HG03159 (cell line): Measurements from ENCODE around the gene ZNF839.

Source experiments
- ATAC-seq: cut with Tn5 transposase; IDR thresholded peaks from one replicate; pipeline ENCODE4 v1.9.1; 2021; ENCODE audit warnings: mild to moderate bottlenecking, moderate library complexity; ENCODE audit not compliant: unreplicated experiment

ZNF839 gene

GRCh38 chr14:102374264-102374663, 54.7 kb downstream of the ZNF839 start:
- ATAC-seq, result no peak

DNA sequence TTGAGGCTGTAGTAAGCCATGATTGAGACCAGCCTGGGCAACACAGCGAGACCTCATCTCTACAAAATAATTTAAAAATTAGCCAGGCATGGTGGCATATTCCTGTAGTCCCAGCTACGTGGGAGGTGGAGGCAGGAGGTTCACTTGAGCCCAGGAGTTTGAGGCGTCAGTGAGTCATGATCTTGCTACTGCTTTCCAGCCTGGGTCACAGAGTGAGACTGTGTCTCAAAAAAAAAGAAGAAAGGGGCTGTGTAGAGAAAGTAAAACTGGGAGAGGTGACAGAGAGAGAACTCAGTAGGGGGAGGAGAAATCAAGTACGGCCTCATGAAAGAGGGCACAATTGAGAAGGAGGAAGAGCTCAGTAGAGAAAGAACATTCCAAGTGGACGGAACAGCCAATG, 55.6 kb downstream of the ZNF839 start:
- no peak for ATAC-seq

DNA sequence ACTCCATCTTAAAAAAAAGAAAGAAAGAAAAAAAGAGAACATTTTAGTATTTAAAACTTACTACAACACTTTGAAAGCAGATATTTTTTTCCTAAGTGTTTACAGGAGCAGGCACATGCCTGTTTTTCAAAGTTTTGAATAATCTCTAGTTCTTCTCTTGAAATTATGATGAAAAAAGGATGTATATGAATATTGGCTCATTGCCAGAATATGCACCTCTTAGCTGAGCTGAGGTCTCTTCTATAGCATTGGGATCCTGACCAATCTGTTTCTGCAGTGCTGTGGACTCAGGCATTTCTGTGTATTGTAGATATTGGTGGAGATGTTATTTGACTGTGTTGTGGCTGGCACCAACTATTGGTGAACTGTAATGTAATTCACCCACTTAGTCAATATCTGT, 58.1 kb downstream of the ZNF839 start:
- no peak for ATAC-seq

DNA sequence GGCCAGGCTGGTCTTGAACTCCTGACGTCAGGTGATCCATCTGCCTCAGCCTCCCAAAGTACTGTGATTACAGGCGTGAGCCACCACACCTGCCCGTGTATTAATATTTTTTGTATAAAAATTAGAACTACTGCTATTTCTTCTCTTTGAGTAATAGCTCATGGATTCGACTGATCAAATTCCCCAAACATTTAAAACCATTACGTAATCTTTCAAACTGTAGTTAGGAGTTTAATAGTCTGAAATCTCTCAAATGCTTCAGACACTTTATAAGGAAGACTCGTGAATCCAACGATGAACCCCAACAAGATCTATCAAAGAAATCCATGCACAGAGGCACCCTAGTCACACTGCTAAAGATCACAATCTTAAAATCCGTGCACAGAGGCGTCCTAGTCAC, 59.3 kb downstream of the ZNF839 start:
- no peak for ATAC-seq

GRCh38 chr14:102387086-102387485, 67.5 kb downstream of the ZNF839 start:
- ATAC-seq, result no peak

DNA sequence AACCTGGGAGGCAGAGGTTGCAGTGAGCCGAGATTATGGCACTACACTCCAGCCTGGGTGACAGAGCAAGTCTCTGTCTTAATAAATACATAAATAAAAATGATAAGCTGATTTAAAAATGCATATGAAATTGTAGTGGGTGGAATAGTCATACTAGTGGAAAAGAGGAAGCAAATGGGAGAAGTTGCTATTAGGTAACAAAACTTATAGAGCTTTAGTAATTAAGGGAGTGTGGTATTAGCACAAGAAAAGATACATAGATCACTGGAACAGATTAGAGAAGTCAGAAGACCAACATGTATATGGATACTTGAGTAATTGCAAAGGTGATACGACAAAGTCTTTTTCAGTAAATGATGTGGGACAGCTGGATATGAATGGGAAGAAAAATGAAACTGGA, 69.7 kb downstream of the ZNF839 start:
- no peak for ATAC-seq

DNA sequence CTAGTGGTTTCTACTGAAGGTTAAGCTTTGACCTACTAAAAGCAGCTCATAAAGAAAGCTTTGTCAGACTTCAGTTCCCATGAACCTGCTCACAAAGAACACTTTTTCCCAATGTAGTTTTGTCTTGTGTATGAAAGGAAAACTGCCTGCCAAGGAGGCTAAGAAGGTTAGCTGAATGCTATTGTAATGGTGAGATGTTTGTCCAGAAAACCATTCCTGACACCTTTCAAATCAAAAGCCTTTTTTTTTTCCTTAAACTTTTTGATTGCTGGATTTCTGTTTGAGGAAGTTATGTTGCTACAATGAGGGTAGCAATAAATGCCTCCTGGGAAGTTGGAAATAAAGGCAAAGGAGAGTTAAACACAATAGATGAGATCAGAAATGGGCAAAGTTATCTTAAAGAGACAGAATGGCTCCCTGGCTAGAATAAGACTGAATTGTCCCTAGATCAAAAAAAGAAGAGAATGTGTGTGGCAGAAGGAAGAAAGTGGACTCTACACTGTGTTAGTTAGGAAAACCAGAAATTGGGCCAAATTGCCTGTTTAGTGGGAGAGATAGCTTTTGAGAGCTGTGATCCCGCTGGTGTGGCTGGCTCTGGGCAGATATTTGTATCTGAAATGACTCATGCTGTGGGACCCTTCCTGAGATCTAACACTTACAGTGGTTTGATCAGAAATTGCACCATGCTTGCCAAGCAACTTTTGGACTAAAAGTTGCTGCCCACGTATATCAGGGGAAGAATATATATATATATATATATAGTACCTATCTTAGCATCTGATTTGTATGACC, 70.7 kb downstream of the ZNF839 start:
- no peak for ATAC-seq
